ENCODE results near the gene FNDC3A. TPM values are rescaled to one million over a fixed set of nuclear protein-coding genes. Genes with fewer than 3 reads are reported as not detected.

FNDC3A gene
- total RNA-seq, 1 experiment from 2014 or later, result 34.3 TPM

DNA sequence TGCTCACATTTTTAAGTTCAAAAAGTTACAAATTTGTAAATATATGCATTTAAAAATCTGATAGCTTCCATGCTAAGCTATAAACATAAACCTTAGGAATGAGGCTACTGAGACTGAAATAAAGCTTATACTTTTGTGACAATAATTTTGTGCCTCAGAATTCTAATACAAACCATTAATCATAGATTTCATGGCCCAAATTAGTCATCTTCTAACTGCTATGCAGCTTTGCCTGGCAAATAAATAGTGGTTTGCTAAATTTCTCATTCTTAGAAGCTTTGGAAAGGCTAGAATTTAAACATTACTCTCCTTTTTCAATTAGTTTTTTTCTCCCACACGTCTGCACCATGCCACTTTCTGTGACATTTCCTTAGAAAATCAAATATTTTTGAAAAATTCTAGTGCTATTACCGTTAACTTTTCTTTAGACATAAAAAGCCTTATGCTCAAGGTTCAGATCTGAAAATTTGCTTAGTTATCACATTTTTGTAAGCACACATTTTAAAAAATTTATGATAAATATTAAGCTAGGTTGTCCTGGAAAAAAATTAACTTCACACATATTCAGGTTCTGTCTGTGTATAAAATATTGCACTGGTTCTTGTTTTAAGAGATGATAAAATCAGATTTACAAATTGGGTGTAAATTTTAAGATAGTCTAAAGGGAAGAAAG lies 46.9 kb downstream of the FNDC3A start:
- CTCF ChIA-PET, result no interaction called here
- no peak overlapping the region for H3K4me2 ChIP-seq
- no peaks in the 10 kb centered on the region for H3K36me3 ChIP-seq (ENCODE audit: low read depth)
- no peak overlapping the region for H2AFZ ChIP-seq
- H3K27me3 ChIP-seq (ENCODE audit: insufficient read depth, low read depth), result no peaks in the 10 kb centered on the region
- no peaks in the 10 kb centered on the region for H3F3A ChIP-seq (ENCODE audit: insufficient read depth, low read depth)
- no peaks in the 10 kb centered on the region for H3K9me2 ChIP-seq (ENCODE audit: insufficient read depth)
- H3K4me3 ChIP-seq, result no peak overlapping the region
- DNase-seq, result no peak
- no peaks in the 10 kb centered on the region for H4K20me1 ChIP-seq (ENCODE audit: insufficient read depth)
- H3K27ac ChIP-seq, result no peak overlapping the region
- POLR2A ChIA-PET (ENCODE audit: unreplicated experiment), result interaction anchor here (0.7 kb wide), 1 partner anchor 47 kb away, joined by 9 read pairs; no protein-coding TSS in a partner anchor
- H3K4me1 ChIP-seq (replicated peaks; ENCODE audit: insufficient read depth), result 0 out of 2 replicates have a peak, but pooled peaks cover 8% of the 10 kb centered on the region
- TF ChIP-seq, protein P1, sequence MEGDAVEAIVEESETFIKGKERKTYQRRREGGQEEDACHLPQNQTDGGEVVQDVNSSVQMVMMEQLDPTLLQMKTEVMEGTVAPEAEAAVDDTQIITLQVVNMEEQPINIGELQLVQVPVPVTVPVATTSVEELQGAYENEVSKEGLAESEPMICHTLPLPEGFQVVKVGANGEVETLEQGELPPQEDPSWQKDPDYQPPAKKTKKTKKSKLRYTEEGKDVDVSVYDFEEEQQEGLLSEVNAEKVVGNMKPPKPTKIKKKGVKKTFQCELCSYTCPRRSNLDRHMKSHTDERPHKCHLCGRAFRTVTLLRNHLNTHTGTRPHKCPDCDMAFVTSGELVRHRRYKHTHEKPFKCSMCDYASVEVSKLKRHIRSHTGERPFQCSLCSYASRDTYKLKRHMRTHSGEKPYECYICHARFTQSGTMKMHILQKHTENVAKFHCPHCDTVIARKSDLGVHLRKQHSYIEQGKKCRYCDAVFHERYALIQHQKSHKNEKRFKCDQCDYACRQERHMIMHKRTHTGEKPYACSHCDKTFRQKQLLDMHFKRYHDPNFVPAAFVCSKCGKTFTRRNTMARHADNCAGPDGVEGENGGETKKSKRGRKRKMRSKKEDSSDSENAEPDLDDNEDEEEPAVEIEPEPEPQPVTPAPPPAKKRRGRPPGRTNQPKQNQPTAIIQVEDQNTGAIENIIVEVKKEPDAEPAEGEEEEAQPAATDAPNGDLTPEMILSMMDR (conservative IDR thresholded peaks at IDR 0.05), result no peak
- TF ChIP-seq EZH2 (IDR thresholded peaks at IDR 0.05; ENCODE audit: low read depth), result no peak
- intact Hi-C loops (cut with micrococcal nuclease; ENCODE audit: unreplicated experiment), result no loop called here
- BruUV-seq (replicated peaks), result no TSS peak
- no peaks in the 10 kb centered on the region for H3K9me3 ChIP-seq (ENCODE audit: insufficient read depth, low read depth)
- H3K79me2 ChIP-seq (ENCODE audit: low read depth), result no peaks in the 10 kb centered on the region

DNA sequence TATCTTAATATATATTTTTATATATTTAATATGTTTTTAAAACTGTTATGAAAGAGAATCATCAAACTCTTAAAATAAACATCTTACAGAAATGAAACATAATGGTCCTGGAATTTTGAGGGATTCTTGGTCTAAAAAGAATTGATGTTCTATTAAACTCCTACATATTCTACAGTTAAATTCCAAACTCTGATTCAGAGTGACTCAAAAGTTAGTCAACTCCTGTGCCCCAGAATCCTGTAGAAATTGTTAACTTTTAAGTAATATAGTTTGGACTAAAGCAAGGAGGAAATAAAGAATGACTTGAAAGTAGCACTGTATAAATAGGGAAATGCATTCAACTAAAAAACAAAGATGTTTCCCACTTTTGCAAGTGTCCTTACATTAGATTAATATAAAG lies 47.7 kb downstream of the FNDC3A start:
- intact Hi-C loops (cut with micrococcal nuclease; ENCODE audit: unreplicated experiment), result no loop called here
- Histone ChIP-seq H4K20me1 (ENCODE audit: insufficient read depth) (no peaks in the 10 kb centered on the region), H3K27me3 (ENCODE audit: insufficient read depth, low read depth) (no peaks in the 10 kb centered on the region), H2AFZ (no peak overlapping the region), H3K9me3 (ENCODE audit: insufficient read depth, low read depth) (no peaks in the 10 kb centered on the region), H3K4me1 (replicated peaks; ENCODE audit: insufficient read depth) (0 out of 2 replicates have a peak, but pooled peaks cover 8% of the 10 kb centered on the region), H3K79me2 (ENCODE audit: low read depth) (no peaks in the 10 kb centered on the region), H3K9me2 (ENCODE audit: insufficient read depth) (no peaks in the 10 kb centered on the region), H3K4me2 (no peak overlapping the region), H3F3A (ENCODE audit: insufficient read depth, low read depth) (no peaks in the 10 kb centered on the region), H3K36me3 (ENCODE audit: low read depth) (no peaks in the 10 kb centered on the region), H3K4me3 (no peak overlapping the region), H3K27ac (no peak overlapping the region)
- POLR2A ChIA-PET (ENCODE audit: unreplicated experiment), result no interaction called here
- no peak for TF ChIP-seq EZH2 (IDR thresholded peaks at IDR 0.05; ENCODE audit: low read depth)
- TF ChIP-seq, protein P1 (conservative IDR thresholded peaks at IDR 0.05), result no peak
- CTCF ChIA-PET, result no interaction called here
- no TSS peak for BruUV-seq (replicated peaks)
- DNase-seq, result no peak

DNA sequence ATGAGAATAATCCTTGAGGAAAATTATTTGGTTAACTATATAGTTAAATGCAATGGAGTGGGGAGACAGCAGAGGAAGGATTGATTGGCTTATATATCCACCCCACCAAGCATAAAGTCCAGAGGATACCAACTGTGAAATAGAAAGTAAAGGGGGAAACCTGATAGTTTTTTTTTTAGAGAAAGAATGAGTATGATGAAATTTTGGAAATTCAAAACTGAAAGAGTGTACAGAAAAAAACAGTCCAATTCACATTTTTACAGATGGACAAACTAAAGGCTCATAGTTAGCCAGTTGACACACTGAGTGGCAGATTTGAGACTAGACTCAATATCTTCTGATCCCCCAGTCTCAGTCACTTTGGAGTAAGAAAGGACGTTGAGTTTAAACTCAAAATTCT lies 51.1 kb downstream of the FNDC3A start:
- intact Hi-C loops (cut with micrococcal nuclease; ENCODE audit: unreplicated experiment), result no loop called here
- no peak overlapping the region for H3K4me2 ChIP-seq
- BruUV-seq (replicated peaks), result no TSS peak

More for the DNA sequence above, 51.1 kb downstream of the FNDC3A start:
- CTCF ChIA-PET, result no interaction called here
- H3K27ac ChIP-seq, result no peak overlapping the region
- POLR2A ChIA-PET (ENCODE audit: unreplicated experiment), result no interaction called here
- H3K9me2 ChIP-seq (ENCODE audit: insufficient read depth), result no peaks in the 10 kb centered on the region
- H3K4me1 ChIP-seq (replicated peaks; ENCODE audit: insufficient read depth), result 0 out of 2 replicates have a peak, but pooled peaks cover 8% of the 10 kb centered on the region
- no peaks in the 10 kb centered on the region for H3K79me2 ChIP-seq (ENCODE audit: low read depth)
- H2AFZ ChIP-seq, result no peak overlapping the region
- no peaks in the 10 kb centered on the region for H3K9me3 ChIP-seq (ENCODE audit: insufficient read depth, low read depth)
- no peaks in the 10 kb centered on the region for H4K20me1 ChIP-seq (ENCODE audit: insufficient read depth)
- H3K27me3 ChIP-seq (ENCODE audit: insufficient read depth, low read depth), result no peaks in the 10 kb centered on the region
- no peaks in the 10 kb centered on the region for H3K36me3 ChIP-seq (ENCODE audit: low read depth)
- H3K4me3 ChIP-seq, result no peak overlapping the region
- TF ChIP-seq EZH2 (IDR thresholded peaks at IDR 0.05; ENCODE audit: low read depth), result no peak
- TF ChIP-seq, protein P1 (conservative IDR thresholded peaks at IDR 0.05), result no peak
- no peaks in the 10 kb centered on the region for H3F3A ChIP-seq (ENCODE audit: insufficient read depth, low read depth)
- no peak for DNase-seq

Measured in PC-9 (cell line).